Stimulated activated CD8-positive, alpha-beta memory T cell treated with anti-CD3 and anti-CD28 coated beads, Interleukin-12 subunit alpha, Interleukin-12 subunit beta, amount 100 ng/mL, for 1 hour (primary cell): ENCODE measurements around the gene SLIT3.

Experiments
- DNase-seq: peaks from one replicate; pipeline ENCODE4 v3.0.0-alpha.2; 2020; ENCODE audit warnings: low read depth

The SLIT3 gene

GRCh38 chr5:168960497-168960896, 340.4 kb downstream of the SLIT3 start:
- no peak for DNase-seq

GRCh38 chr5:168953351-168953750, 347.6 kb downstream of the SLIT3 start:
- DNase-seq: no peak

- no peak for DNase-seq
Measured at GRCh38 chr5:168952196-168952595, 348.7 kb downstream of the SLIT3 start.

- DNase-seq: no peak
Measured at GRCh38 chr5:168951769-168952168, 349.2 kb downstream of the SLIT3 start.

GRCh38 chr5:168951356-168951755, 349.6 kb downstream of the SLIT3 start:
- DNase-seq: no peak

- DNase-seq: no peak
Measured at GRCh38 chr5:168950241-168950951, 350.5 kb downstream of the SLIT3 start.

GRCh38 chr5:168948746-168949145, 352.2 kb downstream of the SLIT3 start:
- DNase-seq: no peak

- DNase-seq: no peak
Measured at GRCh38 chr5:168947212-168947868, 353.6 kb downstream of the SLIT3 start.

- DNase-seq: no peak
Measured at GRCh38 chr5:168946363-168946762, 354.6 kb downstream of the SLIT3 start.

GRCh38 chr5:168944004-168944403, 356.9 kb downstream of the SLIT3 start:
- DNase-seq: no peak

- DNase-seq: no peak
Measured at GRCh38 chr5:168943091-168943884, 357.7 kb downstream of the SLIT3 start.

- no peak for DNase-seq
Measured at GRCh38 chr5:168941901-168942300, 359.0 kb downstream of the SLIT3 start.

GRCh38 chr5:168940712-168941111, 360.2 kb downstream of the SLIT3 start:
- DNase-seq: no peak

GRCh38 chr5:168939887-168940544, 360.9 kb downstream of the SLIT3 start:
- DNase-seq: no peak

GRCh38 chr5:168939156-168939800, 361.7 kb downstream of the SLIT3 start:
- DNase-seq: no peak

GRCh38 chr5:168936511-168936910, 364.4 kb downstream of the SLIT3 start:
- no peak for DNase-seq

- no peak for DNase-seq
Measured at GRCh38 chr5:168935183-168935582, 365.8 kb downstream of the SLIT3 start.

- DNase-seq: no peak
Measured at GRCh38 chr5:168934169-168934568, 366.8 kb downstream of the SLIT3 start.

GRCh38 chr5:168932400-168933189, 368.3 kb downstream of the SLIT3 start:
- DNase-seq: no peak

GRCh38 chr5:168931638-168932345, 369.1 kb downstream of the SLIT3 start:
- no peak for DNase-seq
